HL-60 (cell line): ENCODE data around the gene TMUB2.

ENCODE experiments used
- DNase-seq, 2 experiments: peaks; one replicate each; pipeline ENCODE4 v3.0.0-alpha.2; 2010 to 2020; ENCODE audit warnings: low read depth in 1 of 2, low spot score in 1 of 2
- H3K27ac ChIP-seq: fragments of 250-450 bp; sonication (Bioruptor Pico); replicated peaks from 2 replicates; pipeline ENCODE4 v1.5.1; 2020; ENCODE audit warnings: mild to moderate bottlenecking, moderate library complexity
- H3K27me3 ChIP-seq: fragments of 250-450 bp; sonication (Bioruptor Pico); 2 replicates; pipeline ENCODE4 v1.5.1; 2021; ENCODE audit warnings: mild to moderate bottlenecking, moderate library complexity; ENCODE audit not compliant: insufficient read depth, poor library complexity, severe bottlenecking
- H3K4me3 ChIP-seq: replicated peaks from 2 replicates; pipeline ENCODE4 v1.5.1; 2011; ENCODE audit warnings: mild to moderate bottlenecking, control low read depth, low read length; ENCODE audit not compliant: insufficient read depth
- GABPA ChIP-seq: IDR thresholded peaks from 2 replicates; pipeline ENCODE4 v1.6.1; 2012; ENCODE audit warnings: low read depth
- POLR2AphosphoS5 ChIP-seq: IDR thresholded peaks from 2 replicates; pipeline ENCODE4 v1.6.1; 2012; ENCODE audit warnings: low read depth
- SPI1 ChIP-seq: IDR thresholded peaks from 2 replicates; pipeline ENCODE4 v1.6.1; 2012; ENCODE audit warnings: low read depth, mild to moderate bottlenecking, borderline replicate concordance
- TF ChIP-seq, protein P1 (sequence below): IDR thresholded peaks from 2 replicates; pipeline ENCODE4 v1.6.1; 2012; ENCODE audit warnings: low read depth; ENCODE audit not compliant: insufficient replicate concordance
- TF ChIP-seq, protein P2 (sequence below): IDR thresholded peaks from one replicate; pipeline ENCODE4 v1.5.1; 2011; ENCODE audit warnings: low read length, control low read depth, inconsistent platforms; ENCODE audit not compliant: insufficient read depth

TMUB2 gene

DNA sequence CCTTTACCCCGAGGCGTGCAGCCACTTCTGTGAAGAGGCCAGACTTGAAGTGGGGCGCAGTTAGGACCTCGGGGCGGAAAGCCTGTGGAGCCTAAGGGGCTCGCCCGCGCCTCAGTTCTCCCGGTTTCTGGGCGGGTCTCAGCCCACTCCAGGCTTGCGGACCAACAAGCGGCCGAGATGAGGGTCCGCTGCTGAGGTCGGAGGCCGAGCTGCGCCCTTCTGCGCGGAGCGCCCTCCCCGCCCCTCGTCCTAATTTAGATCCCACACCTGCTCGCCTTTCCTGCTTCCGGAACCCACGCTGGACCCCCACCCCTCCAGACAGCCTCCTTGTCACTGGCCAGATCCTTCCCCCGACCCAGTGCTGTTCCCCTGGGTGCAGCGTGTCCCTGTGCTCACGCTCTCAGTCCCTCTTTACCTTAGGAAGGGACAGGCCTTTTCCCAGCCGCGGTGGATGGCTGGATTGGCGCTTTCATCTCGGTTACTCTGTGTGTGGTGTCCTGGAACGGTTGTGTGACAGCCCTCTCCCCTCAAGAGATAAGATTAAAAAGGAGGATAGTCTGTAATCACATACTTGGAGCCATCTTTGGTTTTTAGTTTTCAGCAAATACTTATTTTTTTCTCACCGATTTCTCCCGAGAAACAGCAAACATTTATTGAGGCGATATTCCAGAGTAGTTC is 13.8 kb downstream of the TMUB2 start:
- TF ChIP-seq, protein P1, sequence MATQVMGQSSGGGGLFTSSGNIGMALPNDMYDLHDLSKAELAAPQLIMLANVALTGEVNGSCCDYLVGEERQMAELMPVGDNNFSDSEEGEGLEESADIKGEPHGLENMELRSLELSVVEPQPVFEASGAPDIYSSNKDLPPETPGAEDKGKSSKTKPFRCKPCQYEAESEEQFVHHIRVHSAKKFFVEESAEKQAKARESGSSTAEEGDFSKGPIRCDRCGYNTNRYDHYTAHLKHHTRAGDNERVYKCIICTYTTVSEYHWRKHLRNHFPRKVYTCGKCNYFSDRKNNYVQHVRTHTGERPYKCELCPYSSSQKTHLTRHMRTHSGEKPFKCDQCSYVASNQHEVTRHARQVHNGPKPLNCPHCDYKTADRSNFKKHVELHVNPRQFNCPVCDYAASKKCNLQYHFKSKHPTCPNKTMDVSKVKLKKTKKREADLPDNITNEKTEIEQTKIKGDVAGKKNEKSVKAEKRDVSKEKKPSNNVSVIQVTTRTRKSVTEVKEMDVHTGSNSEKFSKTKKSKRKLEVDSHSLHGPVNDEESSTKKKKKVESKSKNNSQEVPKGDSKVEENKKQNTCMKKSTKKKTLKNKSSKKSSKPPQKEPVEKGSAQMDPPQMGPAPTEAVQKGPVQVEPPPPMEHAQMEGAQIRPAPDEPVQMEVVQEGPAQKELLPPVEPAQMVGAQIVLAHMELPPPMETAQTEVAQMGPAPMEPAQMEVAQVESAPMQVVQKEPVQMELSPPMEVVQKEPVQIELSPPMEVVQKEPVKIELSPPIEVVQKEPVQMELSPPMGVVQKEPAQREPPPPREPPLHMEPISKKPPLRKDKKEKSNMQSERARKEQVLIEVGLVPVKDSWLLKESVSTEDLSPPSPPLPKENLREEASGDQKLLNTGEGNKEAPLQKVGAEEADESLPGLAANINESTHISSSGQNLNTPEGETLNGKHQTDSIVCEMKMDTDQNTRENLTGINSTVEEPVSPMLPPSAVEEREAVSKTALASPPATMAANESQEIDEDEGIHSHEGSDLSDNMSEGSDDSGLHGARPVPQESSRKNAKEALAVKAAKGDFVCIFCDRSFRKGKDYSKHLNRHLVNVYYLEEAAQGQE = no peak
- TF ChIP-seq, protein P2, sequence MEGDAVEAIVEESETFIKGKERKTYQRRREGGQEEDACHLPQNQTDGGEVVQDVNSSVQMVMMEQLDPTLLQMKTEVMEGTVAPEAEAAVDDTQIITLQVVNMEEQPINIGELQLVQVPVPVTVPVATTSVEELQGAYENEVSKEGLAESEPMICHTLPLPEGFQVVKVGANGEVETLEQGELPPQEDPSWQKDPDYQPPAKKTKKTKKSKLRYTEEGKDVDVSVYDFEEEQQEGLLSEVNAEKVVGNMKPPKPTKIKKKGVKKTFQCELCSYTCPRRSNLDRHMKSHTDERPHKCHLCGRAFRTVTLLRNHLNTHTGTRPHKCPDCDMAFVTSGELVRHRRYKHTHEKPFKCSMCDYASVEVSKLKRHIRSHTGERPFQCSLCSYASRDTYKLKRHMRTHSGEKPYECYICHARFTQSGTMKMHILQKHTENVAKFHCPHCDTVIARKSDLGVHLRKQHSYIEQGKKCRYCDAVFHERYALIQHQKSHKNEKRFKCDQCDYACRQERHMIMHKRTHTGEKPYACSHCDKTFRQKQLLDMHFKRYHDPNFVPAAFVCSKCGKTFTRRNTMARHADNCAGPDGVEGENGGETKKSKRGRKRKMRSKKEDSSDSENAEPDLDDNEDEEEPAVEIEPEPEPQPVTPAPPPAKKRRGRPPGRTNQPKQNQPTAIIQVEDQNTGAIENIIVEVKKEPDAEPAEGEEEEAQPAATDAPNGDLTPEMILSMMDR = no peak
- TF ChIP-seq GABPA (no peak), POLR2AphosphoS5 (peak; percentile 65), SPI1 (no peak)
- Histone ChIP-seq H3K27me3 (no peaks in the 10 kb centered on the region), H3K27ac (peak overlapping the region; percentile 95), H3K4me3 (peak overlapping the region; percentile 64)
- DNase-seq = no peak

DNA sequence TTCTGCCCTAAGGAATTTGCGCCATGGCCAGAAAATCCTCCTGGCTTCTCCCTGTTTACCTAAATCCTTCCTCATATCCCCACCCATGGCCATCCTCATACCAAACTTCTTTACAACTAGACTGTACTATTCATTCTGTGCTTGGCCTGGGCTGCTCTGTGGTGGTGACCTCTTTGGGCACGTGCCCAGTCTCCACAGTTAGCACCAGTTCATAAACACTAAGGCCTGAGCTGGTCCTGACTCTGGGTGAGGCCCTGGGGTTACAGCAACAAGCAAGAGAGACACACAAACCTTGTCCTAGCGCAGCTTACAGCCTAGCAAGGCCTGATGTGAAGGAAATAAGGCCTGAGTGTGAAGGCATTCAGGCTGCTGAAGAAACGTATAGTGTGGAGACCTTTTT is 16.0 kb downstream of the TMUB2 start:
- DNase-seq = no peak
- TF ChIP-seq SPI1 (no peak), GABPA (no peak), POLR2AphosphoS5 (no peak)
- TF ChIP-seq, protein P2 = no peak
- TF ChIP-seq, protein P1 = no peak
- Histone ChIP-seq H3K4me3 (no peak overlapping the region), H3K27me3 (no peaks in the 10 kb centered on the region), H3K27ac (no peak overlapping the region)

DNA sequence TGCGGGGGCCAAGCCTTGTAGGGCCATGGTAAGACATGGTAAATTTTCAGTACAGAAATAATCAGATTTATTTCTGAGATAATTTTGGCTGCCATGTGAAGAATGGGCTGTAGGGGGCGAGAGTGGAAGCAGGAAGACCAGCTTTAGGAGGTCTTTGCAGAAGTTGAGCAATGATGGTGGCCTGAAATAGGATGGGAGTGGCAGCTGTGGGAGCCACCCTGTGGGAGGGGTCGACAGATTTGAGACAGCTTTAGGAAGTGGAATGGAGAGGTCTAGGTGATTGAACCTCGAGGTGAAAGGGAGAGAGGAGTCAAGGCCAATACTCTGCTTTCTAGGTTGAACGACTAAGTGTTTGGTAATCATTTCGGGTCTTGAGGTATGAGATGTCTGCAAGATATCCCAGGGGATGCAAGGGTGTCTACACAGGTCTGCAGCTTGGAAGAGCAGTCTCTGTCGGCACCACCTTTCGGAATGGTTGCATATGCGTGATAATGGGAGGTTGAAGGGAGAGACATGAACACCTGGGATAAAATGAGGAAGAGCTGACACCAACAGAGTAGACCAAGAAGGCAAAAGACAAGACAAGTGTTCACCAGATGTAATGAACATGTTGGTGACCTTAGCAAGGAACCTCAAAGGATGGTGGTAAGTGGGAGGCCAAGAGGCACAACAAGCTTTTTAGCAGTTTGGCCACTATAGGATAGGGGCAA is 17.1 kb downstream of the TMUB2 start:
- peak in 1 of 2 experiments; percentile 75 for DNase-seq
- no peak overlapping the region for H3K4me3 ChIP-seq
- H3K27ac ChIP-seq = no peak overlapping the region
- H3K27me3 ChIP-seq = no peaks in the 10 kb centered on the region
- no peak for TF ChIP-seq GABPA
- TF ChIP-seq, protein P2 = peak; percentile 59
- no peak for TF ChIP-seq POLR2AphosphoS5
- TF ChIP-seq, protein P1 = no peak
- peak; percentile 74; the same call in 1 of the 2 replicates for TF ChIP-seq SPI1
